GM21423 (cell line): ENCODE measurements around the gene CORO1C.
A peak's percentile ranks its signal among the peaks of the same experiment; 100 is the strongest.
"Not testable (repeated sequence)": the region's sequence is repeated elsewhere in the genome, so short reads cannot be mapped to it uniquely, and the experiment has no call there.

Experiments
- ATAC-seq: cut with Tn5 transposase; IDR thresholded peaks from one replicate; pipeline ENCODE4 v1.9.1; 2021; ENCODE audit warnings: mild to moderate bottlenecking, moderate library complexity; ENCODE audit not compliant: unreplicated experiment

The CORO1C gene

GRCh38 chr12:108620236-108620879, 111.0 kb downstream of the CORO1C start:
- ATAC-seq = no peak

- no peak for ATAC-seq
Measured at GRCh38 chr12:108619369-108620160, 111.8 kb downstream of the CORO1C start.

DNA sequence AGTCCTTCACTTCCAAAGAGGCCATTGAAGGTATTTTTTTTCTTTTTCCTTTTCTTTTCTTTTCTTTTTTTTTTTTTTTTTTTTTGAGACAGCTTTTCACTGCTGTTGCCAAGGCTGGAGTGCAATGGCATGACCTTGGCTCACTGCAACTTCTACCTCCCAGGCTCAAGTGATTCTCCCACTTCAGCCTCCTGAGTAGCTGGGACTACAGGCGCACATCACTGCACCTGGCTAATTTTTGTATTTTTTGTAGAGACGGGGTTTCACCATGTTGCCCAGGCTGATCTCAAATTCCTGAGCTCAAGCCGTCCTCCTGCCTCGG, 112.4 kb downstream of the CORO1C start:
- not testable (repeated sequence) for ATAC-seq

GRCh38 chr12:108618079-108618952, 113.0 kb downstream of the CORO1C start:
- no peak for ATAC-seq

DNA sequence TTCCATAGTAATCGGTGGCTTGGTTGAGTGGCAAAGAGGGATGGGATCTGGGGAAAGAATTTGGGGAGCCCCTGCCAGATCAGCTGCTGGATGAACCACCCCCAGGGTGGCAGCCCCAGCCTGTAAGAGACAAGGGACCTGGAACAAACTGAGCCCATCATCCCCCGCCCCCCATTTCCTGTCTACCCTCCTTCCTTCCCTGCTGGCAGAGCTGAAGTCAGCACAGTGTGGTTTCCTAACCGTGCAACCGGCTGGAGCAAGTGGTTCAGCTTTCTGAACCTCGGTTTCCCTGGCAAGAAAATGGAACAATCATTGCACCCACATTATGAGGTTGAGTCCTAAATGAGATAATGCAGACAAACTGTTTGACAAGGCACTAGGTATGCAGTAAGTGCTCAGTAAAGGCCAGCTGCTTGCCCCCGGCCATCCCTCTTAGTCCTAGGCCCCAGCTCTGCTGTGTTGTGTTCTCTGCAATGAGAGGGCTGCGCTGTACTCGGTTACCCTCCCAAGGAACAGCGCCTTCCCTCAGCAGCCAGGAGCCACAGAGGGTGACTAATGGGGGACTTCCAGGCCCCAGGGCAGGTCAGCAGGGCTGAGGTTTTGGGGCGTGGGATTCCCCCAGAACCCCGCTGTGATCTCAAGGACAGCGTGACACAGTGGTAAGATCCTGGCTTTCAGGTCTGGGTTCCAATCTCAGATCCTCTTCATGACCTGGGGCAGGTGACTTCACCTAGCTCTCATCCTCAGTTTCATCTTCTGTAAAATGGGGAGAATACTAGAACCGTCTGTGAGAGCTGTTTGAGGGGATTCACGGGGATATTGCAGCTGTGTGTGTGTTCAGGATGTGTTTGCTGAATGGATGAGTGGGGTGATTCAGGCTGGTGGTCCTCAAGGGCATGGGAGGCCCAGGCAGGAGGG, 114.1 kb downstream of the CORO1C start:
- peak; percentile 79 for ATAC-seq

DNA sequence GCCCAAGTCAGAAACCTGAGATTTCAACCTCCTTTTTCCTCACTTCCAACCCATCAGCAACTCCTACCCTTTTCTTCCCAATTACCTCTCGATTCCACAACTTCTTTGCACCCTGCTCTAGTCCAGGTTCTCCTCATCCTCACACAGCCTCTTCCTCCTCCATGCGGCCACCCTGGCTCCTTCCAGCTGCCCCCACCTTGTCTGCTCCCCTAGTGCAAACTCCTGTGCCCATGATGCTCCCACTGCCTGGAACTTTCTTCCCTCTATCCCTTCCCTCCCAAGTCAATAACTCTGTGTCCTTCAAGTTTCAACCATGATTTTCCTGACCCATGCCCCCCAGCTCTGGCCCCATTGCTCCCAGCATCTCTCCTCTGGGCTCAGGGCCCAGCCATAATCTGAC, 115.0 kb downstream of the CORO1C start:
- no peak for ATAC-seq

DNA sequence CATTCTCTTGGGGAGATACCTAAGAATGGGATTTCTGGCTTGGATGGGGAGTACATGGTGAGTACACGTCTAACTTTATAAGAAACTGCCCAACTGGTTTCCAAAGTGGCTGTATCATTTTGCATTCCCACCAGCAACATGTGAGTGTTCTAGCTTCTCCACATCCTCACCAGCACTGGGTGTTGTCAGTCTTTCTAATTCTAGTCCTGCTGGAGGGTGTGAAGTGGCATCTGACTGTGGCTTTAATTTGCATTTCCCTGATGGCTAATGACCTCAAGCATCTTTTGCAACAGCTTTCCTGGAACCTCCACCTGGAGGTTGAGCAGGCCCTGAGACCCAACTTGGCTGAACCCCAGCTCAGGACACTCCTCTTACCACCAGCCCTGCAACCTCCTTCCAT, 115.4 kb downstream of the CORO1C start:
- no peak for ATAC-seq

GRCh38 chr12:108614639-108615038, 116.7 kb downstream of the CORO1C start:
- ATAC-seq = no peak

GRCh38 chr12:108614041-108614440, 117.3 kb downstream of the CORO1C start:
- no peak for ATAC-seq

- no peak for ATAC-seq
Measured at GRCh38 chr12:108613548-108613947, 117.8 kb downstream of the CORO1C start.

DNA sequence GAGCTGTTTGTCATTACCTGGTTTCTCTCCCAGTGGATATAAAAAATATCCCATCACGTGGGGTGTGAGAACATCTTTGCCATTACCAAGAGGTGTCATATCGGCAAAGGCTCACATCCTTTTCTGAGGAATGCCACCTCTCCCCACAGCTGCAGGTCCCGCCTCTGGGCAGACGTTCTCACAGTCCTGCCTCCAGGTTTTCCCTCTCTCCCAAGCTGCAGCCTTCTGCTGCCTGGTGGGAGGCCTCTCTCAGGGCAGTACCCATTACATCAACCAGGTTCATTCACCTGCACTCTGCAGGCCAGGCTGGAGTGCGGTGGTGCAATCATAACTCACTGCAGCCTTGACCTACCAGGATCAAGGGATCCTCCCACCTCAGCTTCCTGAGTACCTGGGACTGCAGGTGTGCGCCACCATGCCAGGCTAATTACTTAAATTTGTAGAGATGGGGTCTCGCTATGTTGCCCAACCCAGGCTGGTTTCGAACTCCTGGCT, 118.5 kb downstream of the CORO1C start:
- ATAC-seq = no peak

- ATAC-seq = no peak
Measured at GRCh38 chr12:108611884-108612415, 119.4 kb downstream of the CORO1C start.

DNA sequence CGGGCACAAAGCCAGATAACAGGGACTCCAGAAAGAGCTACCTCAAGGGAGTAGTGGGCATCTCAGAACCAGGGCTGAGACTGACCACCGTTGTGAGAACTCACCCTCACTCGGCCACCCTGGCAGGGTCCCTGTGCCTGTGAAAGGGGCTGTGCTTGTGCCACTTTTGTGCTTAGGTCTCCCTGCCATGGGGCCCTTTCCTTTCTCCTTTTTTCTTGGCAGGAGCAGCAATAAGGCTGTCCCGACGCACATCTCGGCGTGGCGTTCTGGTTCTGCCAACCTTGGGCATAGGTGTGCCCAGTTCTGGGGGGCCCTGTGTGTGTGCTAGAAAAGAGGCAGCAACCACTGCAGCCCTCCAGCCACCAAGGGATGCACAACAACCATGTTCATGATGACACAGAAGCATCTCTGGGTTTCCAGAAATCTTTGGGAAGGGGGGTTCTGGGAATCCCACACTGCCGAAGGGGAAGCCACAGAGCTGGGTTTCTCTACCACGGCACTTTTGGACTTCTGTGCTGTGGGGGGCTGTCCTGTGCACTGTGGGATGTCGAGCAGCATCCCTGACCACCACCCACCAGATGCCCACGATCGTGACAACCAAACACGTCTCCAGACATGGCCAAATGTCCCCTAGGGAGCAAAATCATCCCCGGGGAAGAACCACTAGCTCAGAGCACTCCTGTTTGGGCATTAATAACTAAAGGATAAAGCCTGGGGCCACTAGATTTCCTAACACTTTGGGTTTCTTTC, 120.3 kb downstream of the CORO1C start:
- ATAC-seq = no peak

GRCh38 chr12:108610336-108610815, 120.9 kb downstream of the CORO1C start:
- no peak for ATAC-seq

DNA sequence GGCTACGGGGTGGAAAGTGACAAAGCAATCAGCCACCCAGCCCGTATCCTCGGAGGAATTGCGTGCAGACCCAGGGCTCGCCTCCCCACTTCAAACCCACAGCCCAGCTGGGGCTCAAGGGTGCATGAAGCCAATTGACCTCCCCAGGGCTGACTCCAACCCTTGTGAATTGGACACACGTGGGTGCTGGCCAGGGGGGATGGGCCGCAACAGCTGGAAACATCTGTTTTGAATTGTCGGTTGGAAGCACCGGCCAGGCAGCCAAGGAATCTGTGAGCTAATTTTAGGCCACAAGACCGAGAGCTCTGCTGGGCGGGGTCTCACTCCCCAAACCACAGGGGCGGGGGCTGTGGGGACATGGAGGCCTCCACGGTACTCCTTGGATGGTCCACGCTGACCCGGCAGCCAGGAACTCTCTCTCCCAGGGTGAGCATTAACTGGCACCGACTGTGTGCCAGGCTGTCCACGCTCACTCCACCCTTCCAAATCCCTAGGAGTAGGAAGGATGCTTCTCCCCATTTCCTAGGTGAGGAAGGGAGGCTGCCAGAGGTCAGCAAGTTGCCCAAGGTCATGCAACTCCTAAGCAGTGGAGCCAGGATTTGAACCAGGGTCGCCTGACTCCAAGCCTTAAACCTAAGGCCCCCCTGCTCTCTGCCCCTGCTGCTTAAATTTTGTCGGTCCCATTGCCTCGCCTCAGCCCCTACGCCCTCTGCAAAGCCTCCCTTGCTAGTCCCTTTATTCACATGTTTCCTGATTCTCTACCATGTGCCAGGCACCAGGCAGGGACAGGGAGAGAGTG, 121.6 kb downstream of the CORO1C start:
- no peak for ATAC-seq

DNA sequence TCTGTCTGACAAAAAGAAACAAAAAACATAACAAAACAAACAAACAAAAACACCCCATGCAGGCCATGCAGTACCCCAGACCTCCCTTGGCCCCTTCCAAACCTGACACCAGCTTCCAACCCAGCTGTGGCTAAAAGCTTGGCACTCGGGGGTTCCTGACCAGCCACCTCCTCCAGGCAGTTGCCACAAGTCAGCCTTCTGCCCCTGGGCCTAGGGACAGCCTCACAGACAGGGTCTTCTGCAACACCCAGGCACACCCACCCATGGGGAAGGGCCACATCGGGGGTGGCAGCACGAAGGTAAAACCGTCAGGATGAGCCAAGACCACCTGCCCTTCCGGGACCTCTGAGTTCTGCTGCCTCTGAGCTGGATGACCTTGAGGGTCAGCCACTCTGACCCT, 122.7 kb downstream of the CORO1C start:
- ATAC-seq = no peak

GRCh38 chr12:108607981-108608600, 123.2 kb downstream of the CORO1C start:
- ATAC-seq = no peak

GRCh38 chr12:108606492-108606891, 124.8 kb downstream of the CORO1C start:
- ATAC-seq = no peak
